ENCODE data around the gene CHCHD6.

The CHCHD6 gene

DNA sequence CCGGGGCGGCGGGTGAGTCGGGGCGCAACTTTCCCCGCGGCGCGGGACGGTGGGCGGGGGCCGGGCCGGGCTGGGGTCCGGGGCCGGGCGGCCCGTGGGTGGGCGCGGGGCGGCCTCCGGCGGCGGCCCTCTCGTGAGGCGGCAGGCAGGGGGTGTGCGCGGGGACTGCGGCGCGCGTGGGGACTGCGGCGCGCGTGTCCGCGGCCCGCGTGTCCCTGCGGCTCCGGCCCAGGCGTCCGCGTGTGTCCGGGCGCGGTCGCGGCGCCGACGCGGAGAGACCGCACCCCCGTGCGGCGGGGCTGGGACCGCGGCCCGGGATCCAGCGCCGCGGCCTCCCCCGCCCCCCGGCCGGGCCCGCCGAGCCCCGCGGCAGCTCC is 279.2 kb downstream of the CHCHD6 start:
- Mint-ChIP-seq H3K4me1 (peaks cover 38 to 60% of the 10 kb centered on the region in 2 donors), H3K27me3 (peaks cover 14 to 21% of the 10 kb centered on the region in 2 donors), H3K9me3 (no peaks in the 10 kb centered on the region), H3K27ac (no peak overlapping the region), H3K4me3 (no peak overlapping the region), H3K36me3 (peaks cover 0 to 7% of the 10 kb centered on the region in 2 donors)
- DNase-seq: no peak
- ATAC-seq (replicated peaks): peak in 1 of 2 donors; percentile 0

- Mint-ChIP-seq H3K4me3 (peak overlapping the region; percentile 62 to 76), H3K9me3 (no peaks in the 10 kb centered on the region), H3K4me1 (peaks cover 34 to 55% of the 10 kb centered on the region in 2 donors), H3K27ac (peak overlapping the region; percentile 59), H3K36me3 (peaks cover 0 to 8% of the 10 kb centered on the region in 2 donors), H3K27me3 (peaks cover 9 to 16% of the 10 kb centered on the region in 2 donors)
- ATAC-seq (replicated peaks) (no peak), DNase-seq (no peak)
These were observed 279.8 kb downstream of the CHCHD6 start for GRCh38 chr3:126983653-126984390.

GRCh38 chr3:126984391-126985131 is 280.5 kb downstream of the CHCHD6 start:
- H3K9me3 Mint-ChIP-seq: no peaks in the 10 kb centered on the region
- DNase-seq (no peak), ATAC-seq (replicated peaks) (no peak)
- peak overlapping the region; percentile 66 to 76 for H3K4me3 Mint-ChIP-seq
- no peak overlapping the region for H3K27ac Mint-ChIP-seq
- peaks cover 9 to 10% of the 10 kb centered on the region in 2 donors for H3K27me3 Mint-ChIP-seq
- H3K36me3 Mint-ChIP-seq: peaks cover 4 to 15% of the 10 kb centered on the region in 2 donors
- peaks cover 28 to 48% of the 10 kb centered on the region in 2 donors for H3K4me1 Mint-ChIP-seq

GRCh38 chr3:126985132-126985985 is 281.3 kb downstream of the CHCHD6 start:
- peaks cover 4 to 11% of the 10 kb centered on the region in 2 donors for H3K36me3 Mint-ChIP-seq
- peaks cover 3% of the 10 kb centered on the region in 2 donors for H3K27me3 Mint-ChIP-seq
- H3K27ac Mint-ChIP-seq: no peak overlapping the region
- no peak for ATAC-seq (replicated peaks)
- DNase-seq: no peak
- H3K4me3 Mint-ChIP-seq: peak overlapping the region in 1 of 2 donors; percentile 44
- H3K9me3 Mint-ChIP-seq: no peaks in the 10 kb centered on the region
- peaks cover 20 to 41% of the 10 kb centered on the region in 2 donors for H3K4me1 Mint-ChIP-seq

DNA sequence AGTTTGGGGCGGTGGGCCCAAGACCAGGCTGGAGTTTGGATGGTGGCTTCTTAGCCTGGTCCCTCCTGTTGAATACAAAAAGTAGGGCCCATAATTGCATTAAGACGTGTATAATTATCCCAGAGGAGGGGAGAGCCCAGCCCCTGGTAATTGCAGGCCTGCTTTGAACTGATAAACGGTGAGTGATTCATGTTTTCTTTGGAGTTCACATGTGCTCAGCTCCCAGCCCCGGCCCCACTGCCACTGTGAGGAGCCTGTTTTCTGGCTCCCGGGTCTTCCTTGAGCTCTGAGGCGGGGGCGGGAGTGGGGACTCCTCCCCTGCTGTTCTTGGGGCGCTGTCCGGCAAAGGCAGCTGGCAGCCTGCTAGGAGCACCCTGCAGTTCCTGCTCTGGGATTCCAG is 282.0 kb downstream of the CHCHD6 start:
- H3K27ac Mint-ChIP-seq: no peak overlapping the region
- ATAC-seq (replicated peaks) (no peak), DNase-seq (no peak)
- H3K4me1 Mint-ChIP-seq: peaks cover 22 to 44% of the 10 kb centered on the region in 2 donors
- no peak overlapping the region for H3K4me3 Mint-ChIP-seq
- H3K36me3 Mint-ChIP-seq: peaks cover 9 to 18% of the 10 kb centered on the region in 2 donors
- H3K27me3 Mint-ChIP-seq: no peaks in the 10 kb centered on the region
- H3K9me3 Mint-ChIP-seq: no peaks in the 10 kb centered on the region

- ATAC-seq (replicated peaks) (no peak), DNase-seq (no peak)
- H3K27ac Mint-ChIP-seq: no peak overlapping the region
- H3K9me3 Mint-ChIP-seq: no peaks in the 10 kb centered on the region
- no peaks in the 10 kb centered on the region for H3K27me3 Mint-ChIP-seq
- H3K4me3 Mint-ChIP-seq: no peak overlapping the region
- peaks cover 18 to 40% of the 10 kb centered on the region in 2 donors for H3K4me1 Mint-ChIP-seq
- peaks cover 15 to 24% of the 10 kb centered on the region in 2 donors for H3K36me3 Mint-ChIP-seq
These were observed 283.1 kb downstream of the CHCHD6 start for GRCh38 chr3:126987129-126987528.

DNA sequence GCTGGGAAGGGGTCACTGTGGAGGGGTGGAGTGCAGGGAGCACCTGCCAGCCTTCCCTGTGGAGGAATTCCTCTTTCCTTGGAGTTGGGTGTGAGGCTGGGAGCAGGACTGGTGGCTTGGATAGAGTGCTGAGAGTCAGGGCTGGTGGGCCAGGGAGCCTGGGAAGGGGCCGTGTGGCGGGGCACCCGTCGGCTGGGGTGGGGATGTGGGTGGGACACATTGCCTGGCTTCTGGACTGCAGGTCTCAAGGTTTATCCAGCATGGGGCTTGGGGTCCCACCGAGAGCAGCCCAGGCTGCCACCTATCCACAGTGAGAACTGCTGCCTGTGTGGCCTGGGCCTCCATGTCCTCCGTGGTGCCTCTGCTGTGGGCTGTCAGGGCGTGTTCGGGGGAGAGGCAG is 283.6 kb downstream of the CHCHD6 start:
- DNase-seq (no peak), ATAC-seq (replicated peaks) (no peak)
- no peaks in the 10 kb centered on the region for H3K9me3 Mint-ChIP-seq
- H3K36me3 Mint-ChIP-seq: peaks cover 19 to 25% of the 10 kb centered on the region in 2 donors
- H3K4me3 Mint-ChIP-seq: no peak overlapping the region
- H3K4me1 Mint-ChIP-seq: peaks cover 16 to 35% of the 10 kb centered on the region in 2 donors
- no peak overlapping the region for H3K27ac Mint-ChIP-seq
- no peaks in the 10 kb centered on the region for H3K27me3 Mint-ChIP-seq

- H3K4me1 Mint-ChIP-seq: peaks cover 17 to 36% of the 10 kb centered on the region in 2 donors
- H3K4me3 Mint-ChIP-seq: no peak overlapping the region
- peaks cover 22 to 26% of the 10 kb centered on the region in 2 donors for H3K36me3 Mint-ChIP-seq
- H3K9me3 Mint-ChIP-seq: no peaks in the 10 kb centered on the region
- H3K27me3 Mint-ChIP-seq: no peaks in the 10 kb centered on the region
- no peak for ATAC-seq (replicated peaks)
- DNase-seq: no peak
- no peak overlapping the region for H3K27ac Mint-ChIP-seq
These were observed 284.5 kb downstream of the CHCHD6 start for GRCh38 chr3:126988451-126989021.

GRCh38 chr3:126989316-126990023 is 285.4 kb downstream of the CHCHD6 start:
- Mint-ChIP-seq H3K4me3 (no peak overlapping the region), H3K4me1 (peaks cover 23 to 42% of the 10 kb centered on the region in 2 donors), H3K36me3 (peaks cover 29 to 35% of the 10 kb centered on the region in 2 donors), H3K9me3 (no peaks in the 10 kb centered on the region), H3K27me3 (no peaks in the 10 kb centered on the region), H3K27ac (no peak overlapping the region)
- ATAC-seq (replicated peaks): no peak
- DNase-seq: no peak

DNA sequence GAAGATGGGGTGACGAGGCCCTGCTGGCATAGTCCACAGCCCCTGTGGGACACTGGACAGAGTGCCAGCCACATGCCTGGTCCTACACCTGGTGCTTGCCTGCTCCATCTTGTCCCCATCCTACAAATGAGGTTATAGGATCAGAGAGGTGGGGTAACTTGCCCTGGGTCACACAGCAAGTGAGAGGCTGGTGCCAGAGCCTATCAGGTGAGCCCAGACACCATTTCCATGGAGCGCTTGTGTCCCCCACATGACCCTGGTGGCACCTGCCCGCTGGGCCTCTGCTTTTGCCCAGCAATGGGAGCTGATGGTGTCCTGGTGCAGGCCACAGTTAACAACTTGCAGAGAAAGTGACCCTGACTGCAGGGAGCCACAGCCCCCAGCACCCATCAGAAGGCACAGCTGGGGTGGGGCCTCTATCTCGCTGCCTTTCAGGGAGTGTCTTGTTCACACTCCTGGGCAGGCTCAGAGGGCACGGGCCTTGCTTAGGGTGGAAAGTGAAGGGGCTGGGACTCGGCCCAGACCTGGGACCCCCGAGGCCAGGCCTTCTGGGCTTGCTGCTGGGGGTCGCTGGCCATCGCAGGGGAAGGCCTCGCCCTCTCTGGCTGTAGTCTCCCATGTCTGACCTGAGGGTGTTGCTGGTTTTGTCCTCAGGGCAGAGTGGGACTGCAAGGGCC is 286.1 kb downstream of the CHCHD6 start:
- Mint-ChIP-seq H3K4me1 (peaks cover 27 to 45% of the 10 kb centered on the region in 2 donors), H3K27me3 (no peaks in the 10 kb centered on the region), H3K4me3 (no peak overlapping the region)

DNA sequence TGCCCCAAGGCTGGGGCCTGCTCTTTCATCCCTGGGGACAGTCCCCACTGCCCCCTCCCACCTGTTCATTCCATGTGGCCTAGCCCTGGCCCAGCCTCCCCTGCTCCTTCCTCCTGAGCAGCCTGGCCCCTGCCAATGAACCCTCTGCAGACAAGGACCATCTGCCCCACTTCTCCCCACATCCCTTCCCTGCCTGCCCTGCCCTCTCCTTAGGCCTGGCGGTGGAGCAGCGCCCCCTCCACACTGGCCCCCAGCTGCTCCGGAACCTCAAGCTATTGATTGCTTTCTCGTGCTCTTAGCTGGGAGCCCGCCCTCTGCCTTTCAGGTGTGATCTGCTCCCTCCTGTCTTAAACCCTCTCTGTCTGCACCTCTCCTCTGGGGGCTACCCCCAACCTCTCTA is 286.9 kb downstream of the CHCHD6 start:
- Mint-ChIP-seq H3K9me3 (no peaks in the 10 kb centered on the region), H3K4me3 (no peak overlapping the region), H3K4me1 (peaks cover 28 to 43% of the 10 kb centered on the region in 2 donors), H3K27ac (peak overlapping the region; percentile 53), H3K36me3 (peaks cover 35 to 39% of the 10 kb centered on the region in 2 donors), H3K27me3 (no peaks in the 10 kb centered on the region)
- ATAC-seq (replicated peaks): no peak
- DNase-seq: no peak

More for the DNA sequence above, 286.1 kb downstream of the CHCHD6 start:
- no peak for ATAC-seq (replicated peaks)
- H3K27ac Mint-ChIP-seq: no peak overlapping the region
- peaks cover 34 to 39% of the 10 kb centered on the region in 2 donors for H3K36me3 Mint-ChIP-seq
- H3K9me3 Mint-ChIP-seq: no peaks in the 10 kb centered on the region
- DNase-seq: no peak

GRCh38 chr3:126991366-126992200 is 287.5 kb downstream of the CHCHD6 start:
- ATAC-seq (replicated peaks) (no peak), DNase-seq (no peak)
- Mint-ChIP-seq H3K4me1 (peaks cover 28 to 41% of the 10 kb centered on the region in 2 donors), H3K27ac (peak overlapping the region; percentile 9), H3K27me3 (no peaks in the 10 kb centered on the region), H3K36me3 (peaks cover 35 to 42% of the 10 kb centered on the region in 2 donors), H3K9me3 (no peaks in the 10 kb centered on the region), H3K4me3 (no peak overlapping the region)

All from stimulated activated naive B cell treated with anti-CD40 and anti-IgM and Interleukin-4, amounts not matched to agents 10 μg/mL and 1 μg/mL and 100 μg/mL, for 72 hours (primary cell).